IgD-negative memory B cell (primary cell): ENCODE results near the gene SF3B6. TPM values are rescaled to one million over a fixed set of nuclear protein-coding genes. Genes with fewer than 3 reads are reported as not detected.
"Not testable (repeated sequence)": the region's sequence is repeated elsewhere in the genome, so short reads cannot be mapped to it uniquely, and the experiment has no call there.

Experiments used
- H3K27ac Mint-ChIP-seq, 3 donors: one replicate each; pipeline ENCODE4 v1.8.0; 2020 to 2022; ENCODE audit warnings: mild to moderate bottlenecking in 3 of 3, mixed read lengths in 3 of 3, moderate library complexity in 1 of 3
- H3K27me3 Mint-ChIP-seq: one replicate; pipeline ENCODE4 v1.8.0; 2021; ENCODE audit warnings: mixed read lengths
- H3K36me3 Mint-ChIP-seq: one replicate; pipeline ENCODE4 v1.8.0; 2020; ENCODE audit warnings: mild to moderate bottlenecking, mixed read lengths
- H3K4me1 Mint-ChIP-seq, 3 donors: one replicate each; pipeline ENCODE4 v1.8.0; 2020 to 2022; ENCODE audit warnings: mixed read lengths in 3 of 3, mild to moderate bottlenecking in 1 of 3
- H3K4me3 Mint-ChIP-seq, 4 donors: one replicate each; pipeline ENCODE4 v1.8.0; 2020 to 2022; ENCODE audit warnings: mild to moderate bottlenecking in 4 of 4, mixed read lengths in 4 of 4, moderate library complexity in 3 of 4
- H3K9me3 Mint-ChIP-seq, 3 donors: one replicate each; pipeline ENCODE4 v1.8.0; 2020 to 2021; ENCODE audit warnings: mixed read lengths in 3 of 3, mild to moderate bottlenecking in 1 of 3
- polyA plus RNA-seq: library from polyadenylated mRNA; unstranded; fragments of 300-500 nt; fragmentation: Illumina TruSeq; gene quantifications from one replicate; pipeline ENCODE4 v1.2.3, GENCODE V29; 2021

SF3B6 gene
- polyA plus RNA-seq, 1 donor from 2014 or later = 171 TPM

DNA sequence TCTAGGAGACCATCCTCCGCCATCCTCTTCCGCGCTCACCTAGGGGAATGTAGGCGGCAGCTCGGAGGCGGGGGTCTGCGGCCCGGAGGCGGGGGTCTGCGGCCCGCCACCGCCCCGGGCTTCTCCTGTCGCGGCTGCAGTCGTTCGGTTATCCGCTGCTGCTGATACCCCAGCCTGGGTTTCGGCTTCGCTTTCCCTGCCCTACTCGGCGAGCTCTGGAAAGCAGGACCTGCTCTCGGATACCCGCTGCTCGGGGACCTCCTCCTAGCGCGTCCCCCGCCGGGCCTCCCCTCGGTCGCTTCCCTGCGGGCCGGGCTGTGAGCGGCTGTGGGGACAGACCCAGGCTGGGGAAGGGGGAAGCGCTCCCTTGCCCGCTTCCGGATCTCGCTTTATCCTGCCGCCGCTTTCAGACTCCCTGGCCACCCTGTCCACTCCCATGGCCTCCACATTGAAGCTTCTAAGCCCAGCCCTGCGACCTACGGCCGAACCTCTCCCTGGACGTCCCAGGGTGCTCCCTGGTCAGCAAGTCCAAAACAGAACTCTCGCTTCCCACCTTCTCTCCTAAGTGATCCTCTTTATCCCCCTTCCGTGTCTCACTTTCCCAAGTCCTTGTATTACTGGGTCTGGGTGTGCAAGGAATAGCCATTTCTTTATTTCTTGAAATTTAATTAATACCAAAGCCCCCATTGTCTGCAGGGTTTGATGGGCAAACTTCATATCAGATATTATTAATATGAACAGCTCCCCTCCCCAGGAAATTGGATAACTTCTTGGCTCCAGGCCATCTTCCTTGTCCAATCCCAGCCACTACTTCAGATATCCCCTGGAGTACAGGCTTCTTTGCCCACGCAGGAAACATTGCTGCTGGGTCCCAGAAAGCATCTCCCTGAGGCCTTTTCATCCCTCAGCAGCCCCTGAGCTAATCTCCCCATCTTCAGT is 25.8 kb downstream of the SF3B6 start:
- Mint-ChIP-seq H3K4me3 (peak overlapping the region in 1 of 4 donors; percentile 88), H3K9me3 (no peaks in the 10 kb centered on the region), H3K27me3 (peaks cover 4% of the 10 kb centered on the region), H3K27ac (no peak overlapping the region), H3K36me3 (no peaks in the 10 kb centered on the region), H3K4me1 (peaks cover 6 to 20% (median 16%) of the 10 kb centered on the region in 3 donors)

DNA sequence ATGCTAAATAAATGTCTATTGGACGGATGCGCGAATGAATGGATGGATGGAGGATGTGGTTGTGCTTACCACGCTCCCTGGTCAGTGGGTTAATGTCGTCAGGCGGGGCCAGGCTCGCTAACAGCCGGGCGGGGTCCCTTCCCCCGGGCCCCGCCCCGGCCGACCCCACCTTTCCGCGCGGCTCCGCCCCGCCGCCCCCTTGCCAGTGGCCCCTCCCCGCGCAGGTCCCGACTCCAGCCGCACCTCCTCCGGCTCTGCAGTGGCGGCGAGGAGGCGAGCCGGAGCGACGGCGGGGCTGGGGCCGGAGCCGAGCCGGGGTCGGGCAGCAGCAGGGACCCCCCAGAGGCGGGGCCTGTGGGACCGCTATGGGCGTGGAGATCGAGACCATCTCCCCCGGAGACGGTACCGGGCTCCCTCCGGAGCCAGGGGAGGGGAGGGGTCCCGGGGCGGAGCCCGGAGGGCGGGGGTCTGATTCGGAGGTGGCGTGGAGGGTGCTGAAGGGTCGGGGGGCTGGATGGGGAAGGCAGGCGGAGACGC is 26.6 kb downstream of the SF3B6 start, which contains the start of gene FKBP1B:
FKBP1B (plus strand) TSS at position 257 of the 537 bp plus-strand sequence; CDS start at position 366, 109 bp downstream.
- Mint-ChIP-seq H3K4me1 (peaks cover 11 to 24% (median 19%) of the 10 kb centered on the region in 3 donors), H3K27ac (no peak within 1 kb of the TSS), H3K9me3 (no peaks in the 10 kb centered on the region), H3K36me3 (no peaks in the 10 kb centered on the region), H3K4me3 (peak within 1 kb of the TSS in 3 of 4 donors; percentile 79 to 93 (median 88)), H3K27me3 (peaks cover 4% of the 10 kb centered on the region)

DNA sequence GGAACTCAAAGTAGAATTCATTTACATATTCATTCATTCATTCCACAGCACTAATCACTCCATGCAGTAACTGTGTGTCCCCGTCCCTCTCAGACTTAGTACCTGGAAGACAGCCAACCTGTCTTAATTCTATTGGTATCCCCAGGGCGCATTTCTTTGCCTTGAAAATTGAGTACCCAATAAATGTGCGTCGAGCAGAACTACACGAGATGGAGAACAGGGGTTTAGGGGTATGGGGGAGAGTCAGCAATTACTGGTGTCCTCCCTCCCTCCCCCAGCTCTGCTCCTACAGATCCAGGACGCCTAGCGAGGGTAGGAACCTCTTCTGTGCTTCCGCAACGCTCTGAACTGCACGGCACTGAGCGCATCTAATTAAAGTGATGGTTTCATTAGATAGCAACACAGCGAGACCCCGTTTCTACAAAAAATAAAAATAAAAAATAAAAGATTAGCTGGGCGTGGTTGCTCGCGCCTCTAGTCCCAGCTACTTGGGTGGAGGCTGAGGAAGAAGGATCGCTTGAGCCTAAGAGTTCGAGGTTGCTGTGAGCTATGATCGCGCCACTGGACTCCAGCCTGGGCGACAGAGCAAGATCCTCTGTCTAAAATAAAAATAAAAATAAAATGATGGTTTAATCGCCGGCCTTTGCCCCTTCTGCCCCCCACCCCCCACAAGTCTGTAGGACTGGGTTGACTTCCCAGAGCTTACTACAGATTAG is 27.2 kb downstream of the SF3B6 start:
- peaks cover 11 to 24% (median 19%) of the 10 kb centered on the region in 3 donors for H3K4me1 Mint-ChIP-seq
- no peaks in the 10 kb centered on the region for H3K36me3 Mint-ChIP-seq
- peaks cover 4% of the 10 kb centered on the region for H3K27me3 Mint-ChIP-seq
- H3K4me3 Mint-ChIP-seq = peak overlapping the region in 3 of 4 donors; percentile 79 to 93 (median 88)
- H3K27ac Mint-ChIP-seq = no peak overlapping the region
- no peaks in the 10 kb centered on the region for H3K9me3 Mint-ChIP-seq

DNA sequence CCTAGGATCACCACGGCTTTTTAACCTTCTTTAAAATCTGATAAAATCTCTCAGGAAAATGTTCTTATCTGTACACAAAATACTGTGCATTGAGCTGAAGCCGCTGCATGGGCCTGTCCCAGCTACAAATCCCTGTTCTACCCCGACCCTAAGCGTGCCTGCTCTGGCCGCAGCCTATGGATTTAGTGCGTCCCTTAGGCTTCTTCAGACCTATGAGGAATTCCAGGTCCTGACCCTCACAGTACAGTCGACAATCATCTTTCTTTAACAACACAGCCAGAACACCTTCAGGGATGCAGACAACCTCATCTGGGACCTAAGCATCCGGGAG is 28.5 kb downstream of the SF3B6 start:
- Mint-ChIP-seq H3K27ac (peak overlapping the region; percentile 6 to 90 (median 85)), H3K4me3 (peak overlapping the region; percentile 81 to 100 (median 95)), H3K27me3 (peaks cover 4% of the 10 kb centered on the region), H3K4me1 (peaks cover 11 to 26% (median 21%) of the 10 kb centered on the region in 3 donors), H3K36me3 (no peaks in the 10 kb centered on the region), H3K9me3 (no peaks in the 10 kb centered on the region)

DNA sequence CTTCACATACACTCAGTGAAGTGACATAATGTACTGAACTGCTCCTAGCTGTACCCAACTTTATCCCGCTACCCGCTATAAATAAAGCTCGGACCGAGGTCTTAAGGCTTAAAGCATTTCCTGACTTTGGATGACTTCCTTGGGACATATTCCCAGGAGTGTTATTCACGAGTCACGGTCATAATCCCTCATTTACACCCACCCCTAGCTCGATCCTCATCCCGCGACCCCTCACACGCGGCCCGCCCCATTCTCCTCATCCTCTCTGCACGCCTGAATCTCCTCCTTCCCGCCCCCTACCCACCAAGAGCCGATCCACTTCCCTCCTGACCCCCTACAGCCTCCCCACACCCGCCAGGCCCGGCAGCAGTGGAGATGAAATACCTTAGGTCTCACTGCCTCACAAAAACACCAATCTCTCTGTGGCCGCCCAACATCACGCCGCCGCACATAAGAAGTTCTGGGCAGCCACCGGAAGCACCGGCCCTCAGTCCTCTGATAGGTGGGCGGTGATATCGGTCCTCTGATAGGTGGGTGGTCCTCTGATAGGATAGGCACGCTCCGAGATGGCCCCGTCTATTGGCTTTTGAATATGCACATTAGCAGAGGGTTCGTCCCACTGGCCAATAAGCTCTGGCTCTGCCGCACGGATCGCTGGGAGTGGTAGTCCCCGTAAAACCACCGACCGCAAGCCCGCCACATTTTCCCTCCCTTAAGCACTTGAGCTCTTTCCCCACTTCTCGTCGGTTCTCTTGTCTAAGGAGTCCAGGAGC is 29.0 kb downstream of the SF3B6 start, which contains the start of gene WDCP:
WDCP (minus strand) TSS at position 462 of the 773 bp plus-strand sequence. CDS start 7,897 bp downstream, outside the sequence.
- H3K27ac Mint-ChIP-seq = peak within 1 kb of the TSS; percentile 6 to 90 (median 85)

DNA sequence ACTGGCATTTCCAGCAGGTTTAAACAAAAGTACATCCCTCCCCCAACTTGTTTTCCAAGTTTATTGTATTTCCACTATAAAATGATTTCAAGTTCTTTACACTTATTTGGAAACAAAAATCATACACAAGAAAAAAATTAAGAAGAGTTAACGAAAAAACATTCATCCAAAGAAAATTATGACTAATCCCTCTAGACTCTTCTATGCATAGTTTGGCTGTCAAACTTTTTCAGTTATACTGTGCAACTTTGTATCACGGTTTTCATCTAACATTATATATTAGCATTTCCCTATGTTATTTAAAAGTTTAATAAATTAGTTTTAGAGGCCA is 29.6 kb downstream of the SF3B6 start:
- H3K36me3 Mint-ChIP-seq = no peaks in the 10 kb centered on the region
- H3K4me3 Mint-ChIP-seq = peak overlapping the region; percentile 67 to 100 (median 95)
- H3K9me3 Mint-ChIP-seq = no peaks in the 10 kb centered on the region
- peak overlapping the region in 1 of 3 donors; percentile 85 for H3K27ac Mint-ChIP-seq
- peaks cover 4% of the 10 kb centered on the region for H3K27me3 Mint-ChIP-seq
- H3K4me1 Mint-ChIP-seq = peaks cover 11 to 26% (median 21%) of the 10 kb centered on the region in 3 donors

More for the DNA sequence above, 29.0 kb downstream of the SF3B6 start, which contains the start of gene WDCP:
- Mint-ChIP-seq H3K36me3 (no peaks in the 10 kb centered on the region), H3K4me1 (peaks cover 11 to 26% (median 21%) of the 10 kb centered on the region in 3 donors), H3K27me3 (peaks cover 4% of the 10 kb centered on the region), H3K4me3 (peak within 1 kb of the TSS; percentile 81 to 100 (median 95)), H3K9me3 (no peaks in the 10 kb centered on the region)

DNA sequence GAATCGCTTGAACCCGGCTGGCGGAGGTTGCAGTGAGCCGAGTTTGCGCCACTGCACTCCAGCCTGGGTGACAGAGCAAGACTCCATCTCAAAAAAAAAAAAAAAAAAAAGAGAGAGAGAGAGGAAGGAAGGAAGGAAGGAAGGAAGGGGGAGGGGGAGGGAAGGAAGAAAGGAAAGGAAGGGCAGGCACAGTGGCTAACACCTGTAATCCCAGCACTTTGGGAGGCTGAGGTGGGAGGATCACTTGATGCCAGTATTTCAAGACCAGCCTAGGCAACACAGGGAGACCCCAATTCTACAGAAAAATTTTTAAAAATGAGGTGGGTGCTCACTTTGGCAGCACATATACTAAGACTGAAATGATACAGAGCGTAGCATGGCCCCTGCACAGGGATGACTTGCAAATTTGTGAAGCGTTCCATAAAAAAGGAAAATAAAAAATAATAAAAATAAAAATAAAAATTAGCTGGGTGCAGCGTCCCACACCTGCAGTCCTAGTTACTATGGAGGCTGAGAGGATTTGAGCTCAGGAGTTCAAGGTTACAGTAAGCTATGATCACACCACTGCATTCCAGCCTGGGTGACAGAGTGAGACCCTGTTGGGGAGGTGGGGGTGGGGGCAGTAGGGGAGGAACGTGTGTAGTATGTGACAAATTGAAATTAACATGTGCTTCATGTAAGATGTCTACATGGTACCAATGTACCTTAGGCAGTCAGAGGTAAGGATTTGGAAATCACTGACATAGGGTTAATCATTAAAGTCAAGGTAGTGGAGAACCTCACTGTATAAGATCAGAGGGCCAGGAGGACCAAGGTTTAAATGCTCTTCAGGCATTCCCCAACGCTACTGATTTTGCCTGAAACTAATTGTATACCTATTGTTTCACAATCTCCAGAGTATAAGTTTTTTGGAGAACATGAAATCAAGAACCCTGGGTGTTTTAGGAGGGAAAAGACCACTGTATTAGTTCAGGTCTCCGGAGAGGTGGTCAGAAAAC is 30.3 kb downstream of the SF3B6 start:
- Mint-ChIP-seq H3K9me3 (no peaks in the 10 kb centered on the region), H3K4me3 (peak overlapping the region; percentile 21 to 98 (median 66)), H3K27me3 (peaks cover 4% of the 10 kb centered on the region), H3K36me3 (no peaks in the 10 kb centered on the region), H3K27ac (no peak overlapping the region), H3K4me1 (peaks cover 11 to 26% (median 21%) of the 10 kb centered on the region in 3 donors)

DNA sequence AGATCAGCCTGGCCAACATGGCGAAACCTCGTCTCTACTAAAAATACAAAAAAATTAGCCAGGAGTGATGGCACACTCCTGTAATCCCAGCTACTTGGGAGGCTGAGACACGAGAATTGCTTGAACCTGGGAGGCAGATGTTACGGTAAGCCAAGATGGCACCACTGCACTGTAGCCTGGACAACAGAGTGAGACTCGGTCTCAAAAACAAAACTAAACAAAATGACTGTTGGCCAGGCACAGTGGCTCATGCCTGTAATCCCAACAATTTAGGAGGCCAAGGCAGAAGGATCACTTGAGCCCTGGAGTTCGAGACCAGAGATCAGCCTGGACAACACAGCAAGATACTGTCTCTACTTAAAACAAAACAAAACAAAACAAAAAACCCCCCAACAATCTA is 33.0 kb downstream of the SF3B6 start:
- H3K27ac Mint-ChIP-seq, H3K4me3 Mint-ChIP-seq, H3K36me3 Mint-ChIP-seq, H3K9me3 Mint-ChIP-seq, H3K27me3 Mint-ChIP-seq: not testable (repeated sequence)
- H3K4me1 Mint-ChIP-seq = peaks cover 15 to 22% (median 21%) of the 10 kb centered on the region in 3 donors

DNA sequence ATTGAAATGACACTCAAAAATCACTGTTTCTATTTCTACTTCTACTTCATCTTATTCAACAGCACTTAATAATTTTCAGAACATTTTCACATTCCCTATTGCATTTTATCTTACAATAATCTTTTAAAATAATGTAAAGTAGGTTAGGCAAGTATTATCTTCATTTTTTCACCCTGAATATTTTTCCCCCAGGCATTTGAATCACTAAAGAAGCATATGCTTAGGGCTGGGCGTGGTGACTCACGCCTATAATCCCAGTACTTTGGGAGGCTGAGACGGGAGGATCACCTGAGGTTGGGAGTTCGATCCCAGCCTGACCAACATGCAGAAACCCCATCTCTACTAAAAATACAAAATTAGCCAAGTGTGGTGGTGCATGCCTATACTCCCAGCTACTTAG is 35.6 kb downstream of the SF3B6 start:
- Mint-ChIP-seq H3K27me3 (no peaks in the 10 kb centered on the region), H3K36me3 (peaks cover 8% of the 10 kb centered on the region), H3K9me3 (no peaks in the 10 kb centered on the region), H3K27ac (no peak overlapping the region), H3K4me3 (no peak overlapping the region), H3K4me1 (peaks cover 13 to 14% (median 13%) of the 10 kb centered on the region in 3 donors)

DNA sequence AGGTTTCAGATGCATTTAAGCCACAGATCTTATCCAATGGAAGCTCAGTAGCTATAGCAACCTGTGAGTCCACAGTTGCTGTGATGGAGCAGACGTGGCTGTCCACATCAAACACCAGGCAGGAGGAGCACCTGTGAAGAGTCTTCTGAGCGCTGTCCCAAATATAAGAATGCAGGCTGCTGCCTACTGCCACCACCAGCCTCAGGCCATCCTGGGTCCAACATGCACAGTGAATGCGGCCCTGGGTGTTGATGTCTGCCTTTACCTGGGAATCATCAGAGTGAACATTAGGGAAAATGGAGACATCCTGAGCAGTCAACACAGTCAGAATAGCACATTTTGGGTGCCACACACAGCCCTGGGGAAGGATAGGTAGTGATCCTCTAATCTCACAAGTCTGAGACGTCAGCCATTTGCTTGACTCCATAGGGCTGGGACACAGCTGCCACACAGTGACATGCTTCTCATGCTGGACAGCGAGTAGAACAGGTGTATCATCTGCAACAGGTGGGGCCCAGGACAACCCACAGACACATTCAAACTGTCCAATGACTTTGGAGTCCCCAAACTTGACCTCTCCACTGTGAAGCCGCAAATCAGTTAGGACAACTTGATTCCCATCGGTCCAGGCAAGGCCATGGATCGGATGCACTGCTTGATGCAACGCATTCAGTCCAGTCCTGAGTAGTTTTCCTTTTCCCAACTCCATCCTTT is 37.2 kb downstream of the SF3B6 start:
- no peaks in the 10 kb centered on the region for H3K27me3 Mint-ChIP-seq
- peaks cover 8% of the 10 kb centered on the region for H3K36me3 Mint-ChIP-seq
- H3K4me1 Mint-ChIP-seq = peaks cover 8 to 12% (median 10%) of the 10 kb centered on the region in 3 donors
- H3K9me3 Mint-ChIP-seq = no peaks in the 10 kb centered on the region
- no peak overlapping the region for H3K4me3 Mint-ChIP-seq
- no peak overlapping the region for H3K27ac Mint-ChIP-seq

DNA sequence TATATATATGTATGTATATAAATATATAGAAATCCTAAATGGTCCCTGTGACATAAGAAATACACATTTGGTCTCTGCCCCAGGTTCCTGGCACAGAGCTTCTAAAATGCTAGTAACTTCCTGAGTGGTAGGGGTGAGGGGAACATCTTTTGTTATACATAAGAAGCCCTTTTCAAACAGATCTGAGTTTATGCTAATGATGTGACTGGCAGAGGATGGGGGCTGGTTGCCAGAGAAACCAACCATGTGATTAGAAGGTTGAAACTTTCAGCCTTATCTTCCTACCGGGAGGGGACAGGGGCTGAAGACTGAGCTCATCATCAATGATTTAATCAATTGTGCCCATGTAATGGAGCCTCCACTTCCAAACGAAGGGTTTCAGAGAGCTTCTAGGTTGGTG is 49.9 kb downstream of the SF3B6 start:
- Mint-ChIP-seq H3K27me3 (no peaks in the 10 kb centered on the region), H3K4me3 (no peak overlapping the region), H3K36me3 (peaks cover 16% of the 10 kb centered on the region), H3K27ac (no peak overlapping the region), H3K4me1 (peaks cover 0 to 7% (median 4%) of the 10 kb centered on the region in 3 donors), H3K9me3 (no peaks in the 10 kb centered on the region)

DNA sequence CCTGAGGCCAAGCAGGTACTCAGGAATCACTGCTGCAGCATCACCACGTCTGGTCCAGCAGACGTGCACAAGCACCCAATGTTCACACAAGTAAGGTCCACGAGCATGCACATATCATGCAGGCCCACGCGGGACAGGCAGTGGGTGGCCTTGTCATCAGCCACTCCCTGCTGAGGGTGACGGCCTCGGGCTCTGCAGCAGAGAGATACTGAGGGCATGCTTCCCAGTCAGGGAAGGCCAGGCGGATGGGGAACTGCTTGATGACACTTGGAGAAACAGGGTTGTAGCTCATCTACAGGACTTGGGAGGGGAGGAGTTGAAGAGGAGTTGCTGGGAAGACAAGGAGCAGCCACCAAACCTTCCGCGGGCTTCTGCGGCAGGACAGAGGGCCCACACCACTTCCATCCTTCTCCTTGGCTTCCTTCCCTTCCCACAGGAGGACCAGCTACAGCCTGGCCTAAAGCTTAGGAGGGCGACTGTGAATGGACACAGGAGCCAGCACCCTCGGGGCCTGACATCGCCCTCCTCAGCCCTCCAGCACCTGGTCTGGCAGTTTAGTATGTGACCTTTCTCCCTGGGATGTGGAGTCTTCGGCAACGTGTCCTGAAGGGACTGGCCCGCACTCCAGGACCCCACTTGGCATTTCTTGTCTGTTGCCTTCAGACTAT is 51.0 kb downstream of the SF3B6 start:
- Mint-ChIP-seq H3K27ac (peak overlapping the region in 1 of 3 donors; percentile 29), H3K36me3 (peaks cover 13% of the 10 kb centered on the region), H3K4me1 (peaks cover 0 to 7% (median 2%) of the 10 kb centered on the region in 3 donors), H3K27me3 (no peaks in the 10 kb centered on the region), H3K9me3 (no peaks in the 10 kb centered on the region), H3K4me3 (no peak overlapping the region)
